NCI-H1105 (cell line): ENCODE measurements around the gene DNMBP.
"Not testable (repeated sequence)": the region's sequence is repeated elsewhere in the genome, so short reads cannot be mapped to it uniquely, and the experiment has no call there.

Source experiments
- DNase-seq: peaks from one replicate; lab custom pipeline; 2025; lab: John Stamatoyannopoulos, UW

Gene DNMBP

GRCh38 chr10:99993701-99994689 lies 15.8 kb downstream of the DNMBP start:
- no peak for DNase-seq

DNA sequence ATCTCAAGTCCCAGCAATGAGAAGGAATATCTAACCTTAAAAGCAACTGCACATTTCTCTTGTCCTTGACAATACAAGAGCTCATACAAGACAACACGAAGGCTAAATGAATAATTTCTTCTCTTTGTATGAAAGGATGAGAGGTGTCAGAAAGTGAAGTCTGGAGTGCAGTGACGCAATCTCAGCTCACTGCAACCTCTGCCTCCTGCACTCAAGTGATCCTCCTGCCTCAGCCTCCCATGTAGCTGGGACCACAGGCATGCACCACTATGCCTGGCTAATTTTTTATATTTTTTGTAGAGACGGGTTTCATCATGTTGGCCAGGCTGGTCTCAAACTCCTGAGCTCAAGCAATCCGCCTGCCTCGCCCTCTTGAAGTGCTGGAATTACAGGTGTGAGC lies 24.1 kb downstream of the DNMBP start:
- not testable (repeated sequence) for DNase-seq

DNA sequence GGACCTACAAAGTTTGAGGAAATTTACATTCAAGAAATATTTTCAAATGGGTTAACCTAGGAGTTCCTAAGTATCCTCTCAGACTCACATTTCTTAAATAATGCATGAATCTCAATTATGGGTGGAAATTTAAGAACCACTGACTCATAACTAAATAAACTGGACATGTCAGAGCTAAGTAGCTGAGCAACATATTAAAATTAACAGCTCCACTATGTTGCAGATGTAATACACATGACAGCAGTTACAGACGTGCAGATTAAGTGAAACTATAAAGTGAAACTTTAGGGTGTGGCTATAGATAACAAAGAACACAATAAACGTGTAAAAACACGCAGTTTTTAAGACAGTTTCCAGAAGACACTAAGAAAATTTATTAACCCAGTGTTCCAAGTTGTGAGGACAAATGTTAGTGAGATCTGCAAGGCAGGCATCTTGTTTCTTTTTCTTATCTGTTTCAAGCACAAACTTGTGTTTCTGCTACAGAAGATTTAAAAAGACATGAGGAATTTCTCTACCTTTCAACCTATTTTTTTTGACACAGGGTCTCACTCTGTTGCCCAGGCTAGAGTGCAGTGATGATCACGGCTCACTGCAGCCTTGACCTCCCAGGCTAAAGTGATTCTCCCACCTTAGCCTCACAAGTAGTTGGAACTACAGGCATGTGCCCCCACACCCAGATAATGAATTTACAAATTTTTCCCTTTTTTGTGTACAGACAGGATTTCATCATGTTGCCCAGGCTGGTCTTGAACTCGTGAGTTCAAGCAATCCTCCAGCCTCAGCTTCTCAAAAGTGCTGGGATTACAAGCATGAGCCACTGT lies 25.3 kb downstream of the DNMBP start:
- no peak for DNase-seq

DNA sequence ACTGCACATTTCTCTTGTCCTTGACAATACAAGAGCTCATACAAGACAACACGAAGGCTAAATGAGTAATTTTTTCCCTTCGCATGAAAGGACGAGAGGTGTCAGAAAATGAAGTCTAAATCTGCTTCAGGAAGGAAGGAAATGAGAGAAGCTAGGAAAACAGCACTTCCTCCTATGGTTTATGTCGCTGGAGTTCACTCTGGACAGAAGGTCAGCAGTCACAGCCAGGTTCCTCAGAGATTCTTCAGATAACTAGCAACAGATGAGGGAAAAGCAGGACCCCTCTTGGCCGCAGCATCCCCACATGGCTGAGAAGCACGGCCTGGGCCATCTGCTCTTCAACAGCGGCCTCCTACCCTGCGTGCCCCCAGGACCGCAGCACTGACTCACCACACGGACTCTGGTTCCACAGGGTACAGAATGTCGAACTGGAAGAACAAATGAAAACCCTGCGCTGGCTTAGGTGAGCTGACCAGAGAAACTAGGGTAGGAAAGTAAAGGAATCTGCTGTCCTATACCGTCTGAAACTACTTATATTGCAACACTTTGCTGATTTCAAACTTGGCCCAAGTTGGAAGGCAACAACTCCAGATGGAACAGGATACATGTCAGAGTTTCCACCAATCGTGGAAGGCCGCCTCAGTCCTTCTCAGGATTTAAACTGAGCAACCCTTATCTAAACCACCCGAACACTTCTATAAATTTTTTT lies 26.3 kb downstream of the DNMBP start:
- no peak for DNase-seq

GRCh38 chr10:99982728-99983127 lies 27.0 kb downstream of the DNMBP start:
- no peak for DNase-seq

DNA sequence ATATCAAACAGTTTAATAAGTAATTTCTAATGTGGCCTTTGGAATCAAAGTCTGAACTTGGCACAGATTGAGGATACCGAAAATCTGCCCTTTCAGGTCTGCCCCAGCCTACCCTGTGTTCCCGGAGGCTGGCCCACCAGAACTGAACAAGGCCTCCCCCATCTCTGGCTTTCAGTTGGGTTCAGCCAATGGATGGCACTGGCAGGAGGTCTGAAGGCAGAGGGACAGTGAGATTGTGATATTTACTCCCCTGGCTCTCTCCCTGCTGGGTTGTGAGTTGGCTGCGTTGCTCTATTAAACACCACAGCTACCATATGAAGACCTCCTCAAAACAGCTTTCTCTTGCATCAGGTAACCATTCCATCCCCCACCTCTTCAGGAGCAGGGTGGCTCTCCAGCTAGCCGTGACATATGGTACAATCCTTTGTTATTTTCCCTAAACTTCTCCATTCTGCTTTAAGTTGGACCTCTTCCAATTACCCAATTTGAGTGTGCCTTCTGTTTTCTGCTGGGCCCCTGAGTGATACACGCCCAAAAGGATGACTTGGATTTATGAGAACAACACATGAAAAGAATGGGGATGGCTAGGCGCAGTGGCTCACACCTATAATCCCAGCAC lies 28.1 kb downstream of the DNMBP start:
- no peak for DNase-seq

DNA sequence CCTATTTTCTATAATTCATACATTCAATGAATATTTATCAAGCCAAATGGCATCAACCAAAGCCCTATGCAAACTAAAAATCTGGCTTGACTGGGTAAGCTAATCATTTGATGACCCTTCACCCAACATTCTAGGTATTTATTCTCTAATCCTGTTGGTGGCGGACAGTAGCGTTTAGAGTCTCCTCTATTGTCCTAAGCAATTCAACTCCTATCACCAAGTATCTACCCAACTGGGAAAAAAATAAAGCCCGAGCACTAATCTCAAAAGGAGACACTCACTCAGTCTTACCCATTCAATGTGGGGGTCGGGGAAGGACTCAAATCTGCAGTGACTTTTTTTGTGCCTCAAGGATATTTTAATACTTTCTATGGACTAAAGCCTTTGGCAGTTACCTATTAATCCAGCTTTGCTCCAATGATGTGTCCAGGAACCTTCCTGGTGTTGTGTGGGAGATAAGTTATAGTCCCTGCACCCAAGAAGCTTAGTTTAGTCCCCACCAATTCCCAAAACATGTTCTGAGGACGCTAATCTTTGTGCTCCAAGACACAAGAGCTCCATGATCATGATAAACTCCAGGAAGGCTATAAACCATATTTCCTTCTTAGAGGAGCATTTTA lies 30.6 kb downstream of the DNMBP start:
- no peak for DNase-seq

GRCh38 chr10:99977916-99978315 lies 31.8 kb downstream of the DNMBP start:
- no peak for DNase-seq

- DNase-seq, result no peak
These were observed 32.7 kb downstream of the DNMBP start for GRCh38 chr10:99976886-99977665.

- no peak for DNase-seq
These were observed 33.6 kb downstream of the DNMBP start for GRCh38 chr10:99975942-99976809.

- no peak for DNase-seq
These were observed 34.5 kb downstream of the DNMBP start for GRCh38 chr10:99975106-99975829.

DNA sequence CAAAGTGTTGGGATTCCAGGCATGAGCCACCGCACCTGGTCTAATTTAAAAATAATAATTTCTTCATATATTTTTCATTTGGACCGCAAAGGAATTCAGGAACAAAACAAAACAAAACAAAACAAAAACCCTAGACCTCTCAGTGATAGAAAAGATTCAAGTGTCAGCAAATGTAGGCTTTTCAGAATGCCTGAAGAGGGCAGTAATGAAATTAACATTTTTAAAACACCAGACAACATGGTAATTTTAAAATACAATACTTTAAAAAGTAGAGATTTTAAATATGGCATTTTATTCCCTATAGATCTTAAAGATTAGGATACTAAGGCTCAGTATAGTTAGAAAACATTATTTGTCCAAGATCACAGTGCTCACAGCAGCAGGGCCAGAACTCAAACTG lies 36.6 kb downstream of the DNMBP start:
- no peak for DNase-seq

DNA sequence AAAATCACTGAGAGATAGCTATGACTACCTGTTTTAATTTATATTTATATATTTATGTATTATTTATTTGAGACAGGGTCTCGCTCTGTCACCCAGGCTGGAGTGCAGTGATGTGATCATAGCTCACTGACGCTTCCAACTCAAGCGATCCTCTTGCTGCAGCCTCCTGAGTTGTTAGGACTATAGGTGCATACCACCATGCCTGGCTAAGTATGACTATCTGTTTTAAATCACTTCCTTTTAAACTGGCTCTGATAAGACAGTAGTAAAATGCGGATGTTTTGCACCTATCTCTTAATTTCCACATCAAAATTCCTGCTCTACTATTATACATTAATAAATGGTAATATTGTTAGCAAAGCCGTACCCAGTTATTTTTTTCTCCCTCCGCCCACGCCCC lies 41.8 kb downstream of the DNMBP start:
- DNase-seq, result no peak

GRCh38 chr10:99966306-99966705 lies 43.4 kb downstream of the DNMBP start:
- no peak for DNase-seq

GRCh38 chr10:99965700-99966099 lies 44.0 kb downstream of the DNMBP start:
- no peak for DNase-seq

- DNase-seq, result no peak
These were observed 45.0 kb downstream of the DNMBP start for GRCh38 chr10:99964791-99965190.

DNA sequence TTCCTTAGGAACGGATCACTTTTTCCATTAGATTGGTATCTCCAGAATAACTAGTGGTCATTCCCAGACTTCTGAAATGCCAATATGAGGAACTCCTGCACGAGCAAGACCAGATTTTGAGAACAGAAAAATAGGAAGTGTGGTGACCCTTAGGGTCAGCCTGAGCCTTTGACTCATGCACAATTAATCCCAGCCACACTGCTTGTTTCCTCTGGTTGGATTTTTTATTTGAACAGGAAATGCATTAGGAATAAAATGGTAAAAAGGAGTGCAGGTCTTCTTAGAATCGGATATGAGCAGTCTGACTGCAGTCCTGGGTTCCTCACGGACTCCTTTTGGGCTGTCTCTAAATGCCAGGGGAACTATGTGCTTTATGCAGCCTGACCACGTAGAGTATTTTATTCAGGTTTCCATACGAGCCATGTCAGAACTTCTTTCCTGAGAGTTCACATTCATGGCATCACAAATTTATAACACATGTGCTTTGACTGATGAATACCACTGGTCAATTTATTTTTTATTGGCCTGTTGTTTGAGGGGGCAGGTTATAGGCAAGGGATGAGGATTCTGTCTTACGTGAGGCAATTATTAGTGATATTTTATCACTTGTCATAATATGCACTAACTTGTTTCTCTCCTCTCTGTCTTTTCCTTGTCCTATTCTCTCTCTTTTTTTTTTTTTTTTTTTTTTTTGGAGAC lies 46.1 kb downstream of the DNMBP start:
- not testable (repeated sequence) for DNase-seq

GRCh38 chr10:99958806-99959205 lies 50.9 kb downstream of the DNMBP start:
- DNase-seq, result no peak
